GF-D8 (cell line): ENCODE results near the gene ABAT.

Source experiments
- DNase-seq: peaks from one replicate; lab custom pipeline; 2025; lab: John Stamatoyannopoulos, UW

The ABAT gene

GRCh38 chr16:8818504-8819270, 144.3 kb downstream of the ABAT start:
- DNase-seq, result no peak

- no peak for DNase-seq
Observed at GRCh38 chr16:8819411-8820034, 145.1 kb downstream of the ABAT start.

GRCh38 chr16:8822403-8822802, 148.0 kb downstream of the ABAT start:
- DNase-seq, result no peak

- no peak for DNase-seq
Observed at GRCh38 chr16:8826278-8826879, 152.0 kb downstream of the ABAT start.

GRCh38 chr16:8828541-8829165, 154.2 kb downstream of the ABAT start:
- no peak for DNase-seq

GRCh38 chr16:8831450-8831849, 157.0 kb downstream of the ABAT start:
- DNase-seq, result no peak

- no peak for DNase-seq
Observed at GRCh38 chr16:8831871-8832716, 157.7 kb downstream of the ABAT start.

GRCh38 chr16:8832717-8833105, 158.3 kb downstream of the ABAT start:
- no peak for DNase-seq
